ENCODE results near the gene ITGB3BP. TPM values are rescaled to one million over a fixed set of nuclear protein-coding genes. Genes with fewer than 3 reads are reported as not detected.

Gene ITGB3BP
- total and polyA plus RNA-seq, 2 experiments from 2014 or later: 14.6 to 27.7 TPM

DNA sequence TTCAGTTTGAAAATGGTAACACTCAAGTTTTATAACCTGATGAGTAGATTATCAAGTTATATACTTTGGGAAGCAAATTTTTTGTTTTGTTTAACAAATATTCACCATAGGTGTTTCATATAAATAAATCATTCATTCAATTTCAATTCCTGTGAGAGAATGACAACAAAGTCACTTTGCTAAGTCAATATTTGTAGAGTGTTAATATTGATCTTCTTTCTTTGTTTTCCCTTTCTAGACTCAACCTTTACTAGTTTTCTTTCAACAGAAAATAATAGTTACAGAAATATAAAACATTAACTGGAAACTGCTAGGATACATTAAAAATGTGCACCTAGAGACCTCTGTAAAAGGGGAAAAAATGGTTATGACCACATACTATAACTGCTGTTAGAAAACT lies 11.4 kb upstream of the ITGB3BP start:
- Histone ChIP-seq H2AFZ (no peak overlapping the region), H3K9me3 (ENCODE audit: low read depth) (no peaks in the 10 kb centered on the region), H3K9me2 (replicated peaks; ENCODE audit: insufficient read depth) (no peaks in the 10 kb centered on the region), H4K20me1 (ENCODE audit: insufficient read depth, poor library complexity, severe bottlenecking) (no peaks in the 10 kb centered on the region), H3K27me3 (no peaks in the 10 kb centered on the region), H3K4me2 (no peak overlapping the region), H3K36me3 (replicated peaks; ENCODE audit: insufficient read depth, low read depth) (no peaks in the 10 kb centered on the region), H3K79me2 (no peaks in the 10 kb centered on the region), H3K4me1 (ENCODE audit: insufficient read depth) (no peaks in the 10 kb centered on the region), H3K4me3 (no peak overlapping the region), H3K27ac (no peak overlapping the region)
- no peak for DNase-seq (ENCODE audit: low spot score)
- no peak for TF ChIP-seq EZH2phosphoT487 (IDR thresholded peaks at IDR 0.05; ENCODE audit: low read depth, severe bottlenecking, unreplicated experiment)
- TF ChIP-seq, protein P1, sequence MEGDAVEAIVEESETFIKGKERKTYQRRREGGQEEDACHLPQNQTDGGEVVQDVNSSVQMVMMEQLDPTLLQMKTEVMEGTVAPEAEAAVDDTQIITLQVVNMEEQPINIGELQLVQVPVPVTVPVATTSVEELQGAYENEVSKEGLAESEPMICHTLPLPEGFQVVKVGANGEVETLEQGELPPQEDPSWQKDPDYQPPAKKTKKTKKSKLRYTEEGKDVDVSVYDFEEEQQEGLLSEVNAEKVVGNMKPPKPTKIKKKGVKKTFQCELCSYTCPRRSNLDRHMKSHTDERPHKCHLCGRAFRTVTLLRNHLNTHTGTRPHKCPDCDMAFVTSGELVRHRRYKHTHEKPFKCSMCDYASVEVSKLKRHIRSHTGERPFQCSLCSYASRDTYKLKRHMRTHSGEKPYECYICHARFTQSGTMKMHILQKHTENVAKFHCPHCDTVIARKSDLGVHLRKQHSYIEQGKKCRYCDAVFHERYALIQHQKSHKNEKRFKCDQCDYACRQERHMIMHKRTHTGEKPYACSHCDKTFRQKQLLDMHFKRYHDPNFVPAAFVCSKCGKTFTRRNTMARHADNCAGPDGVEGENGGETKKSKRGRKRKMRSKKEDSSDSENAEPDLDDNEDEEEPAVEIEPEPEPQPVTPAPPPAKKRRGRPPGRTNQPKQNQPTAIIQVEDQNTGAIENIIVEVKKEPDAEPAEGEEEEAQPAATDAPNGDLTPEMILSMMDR (IDR thresholded peaks at IDR 0.05; ENCODE audit: poor library complexity): no peak
- no peak for TF ChIP-seq EZH2 (IDR thresholded peaks at IDR 0.05; ENCODE audit: borderline replicate concordance)

DNA sequence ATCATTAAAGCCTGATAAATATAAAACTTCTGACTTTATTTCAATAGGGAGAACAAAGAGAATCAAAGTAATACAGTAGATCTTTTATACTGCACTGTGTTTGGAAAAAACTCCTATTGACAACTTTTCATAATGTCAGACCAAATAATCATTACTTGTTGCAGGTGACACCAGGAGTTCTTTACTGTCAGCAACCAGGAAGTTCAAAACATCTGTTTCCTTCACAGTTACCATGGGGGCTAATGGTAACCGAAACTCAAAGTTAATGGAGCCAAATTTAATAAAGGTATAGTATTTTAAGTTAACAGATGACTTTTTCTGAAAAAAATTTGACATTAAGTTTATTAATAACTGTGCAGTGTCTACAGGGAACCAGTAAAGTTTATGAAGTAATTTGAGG lies 10.9 kb upstream of the ITGB3BP start:
- Histone ChIP-seq H3K27ac (no peak overlapping the region), H3K27me3 (no peaks in the 10 kb centered on the region), H3K9me3 (ENCODE audit: low read depth) (no peaks in the 10 kb centered on the region), H3K4me1 (ENCODE audit: insufficient read depth) (no peaks in the 10 kb centered on the region), H3K79me2 (no peaks in the 10 kb centered on the region), H3K4me3 (no peak overlapping the region), H3K9me2 (replicated peaks; ENCODE audit: insufficient read depth) (no peaks in the 10 kb centered on the region), H3K4me2 (no peak overlapping the region), H4K20me1 (ENCODE audit: insufficient read depth, poor library complexity, severe bottlenecking) (no peaks in the 10 kb centered on the region), H2AFZ (no peak overlapping the region), H3K36me3 (replicated peaks; ENCODE audit: insufficient read depth, low read depth) (no peaks in the 10 kb centered on the region)
- no peak for TF ChIP-seq EZH2 (IDR thresholded peaks at IDR 0.05; ENCODE audit: borderline replicate concordance)
- TF ChIP-seq EZH2phosphoT487 (IDR thresholded peaks at IDR 0.05; ENCODE audit: low read depth, severe bottlenecking, unreplicated experiment): no peak
- WGBS (ENCODE audit: low lambda C conversion rate, missing lambda C conversion rate): 95% methylated on average over 1 of the region's 1 CpG
- no peak for DNase-seq (ENCODE audit: low spot score)

DNA sequence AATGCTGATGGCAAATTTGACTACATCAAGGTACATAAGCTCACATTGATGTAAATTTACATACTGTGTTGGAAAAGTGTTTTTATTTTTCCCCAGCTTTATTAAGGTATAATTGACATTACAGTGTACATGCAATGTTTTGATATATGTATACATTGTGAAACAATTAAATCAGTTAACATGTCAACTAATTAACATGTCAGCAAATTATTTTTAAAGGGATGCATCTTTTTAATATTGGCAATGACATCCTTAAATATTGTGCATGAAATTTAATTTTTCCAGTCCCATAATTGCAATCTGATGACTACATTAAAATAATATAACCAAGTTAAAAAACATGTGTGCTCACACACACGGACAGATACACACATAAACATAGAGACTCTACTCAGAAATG lies 9.7 kb upstream of the ITGB3BP start:
- no peak overlapping the region for H3K27ac ChIP-seq
- no peak overlapping the region for H3K4me2 ChIP-seq
- H3K9me2 ChIP-seq (replicated peaks; ENCODE audit: insufficient read depth): no peaks in the 10 kb centered on the region
- no peak overlapping the region for H3K4me3 ChIP-seq
- no peak overlapping the region for H2AFZ ChIP-seq
- H3K9me3 ChIP-seq (ENCODE audit: low read depth): no peaks in the 10 kb centered on the region
- H4K20me1 ChIP-seq (ENCODE audit: insufficient read depth, poor library complexity, severe bottlenecking): no peaks in the 10 kb centered on the region
- no peaks in the 10 kb centered on the region for H3K27me3 ChIP-seq
- WGBS (ENCODE audit: low lambda C conversion rate, missing lambda C conversion rate): 97% methylated on average over 1 of the region's 1 CpG
- no peaks in the 10 kb centered on the region for H3K4me1 ChIP-seq (ENCODE audit: insufficient read depth)
- no peaks in the 10 kb centered on the region for H3K79me2 ChIP-seq
- TF ChIP-seq, protein P1 (IDR thresholded peaks at IDR 0.05; ENCODE audit: poor library complexity): no peak
- TF ChIP-seq EZH2 (IDR thresholded peaks at IDR 0.05; ENCODE audit: borderline replicate concordance) (no peak), EZH2phosphoT487 (IDR thresholded peaks at IDR 0.05; ENCODE audit: low read depth, severe bottlenecking, unreplicated experiment) (no peak)
- no peaks in the 10 kb centered on the region for H3K36me3 ChIP-seq (replicated peaks; ENCODE audit: insufficient read depth, low read depth)
- no peak for DNase-seq (ENCODE audit: low spot score)

DNA sequence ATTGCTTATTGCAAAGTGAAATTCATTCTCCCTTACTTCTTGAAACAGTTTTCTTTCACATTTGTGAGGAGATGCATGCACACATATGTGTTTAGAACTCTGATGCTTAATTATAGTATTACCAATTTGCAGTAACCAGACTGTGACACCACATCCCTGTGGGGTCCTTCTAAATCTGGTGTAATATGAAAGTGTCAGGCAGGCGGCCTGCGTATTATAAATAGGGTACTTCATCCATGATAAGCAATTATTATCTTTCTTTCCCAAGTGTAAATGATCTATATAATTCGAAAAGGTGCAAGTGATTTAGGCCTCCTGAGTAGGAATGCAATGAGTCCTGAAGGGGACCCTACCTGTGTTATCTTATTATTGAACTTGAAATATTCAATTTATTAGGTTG lies 1.2 kb upstream of the ITGB3BP start:
- H2AFZ ChIP-seq: peak overlapping the region; percentile 93
- peak overlapping the region; percentile 97 for H3K27ac ChIP-seq
- peaks cover 6% of the 10 kb centered on the region for H3K4me1 ChIP-seq (ENCODE audit: insufficient read depth)
- peak overlapping the region; percentile 83 for H3K4me2 ChIP-seq
- H3K9me2 ChIP-seq (replicated peaks; ENCODE audit: insufficient read depth): no peaks in the 10 kb centered on the region
- WGBS (ENCODE audit: low lambda C conversion rate, missing lambda C conversion rate): 85% methylated on average over 3 of the region's 3 CpGs
- H3K4me3 ChIP-seq: peak overlapping the region; percentile 71
- no peaks in the 10 kb centered on the region for H3K27me3 ChIP-seq
- TF ChIP-seq EZH2 (IDR thresholded peaks at IDR 0.05; ENCODE audit: borderline replicate concordance) (no peak), EZH2phosphoT487 (IDR thresholded peaks at IDR 0.05; ENCODE audit: low read depth, severe bottlenecking, unreplicated experiment) (no peak)
- TF ChIP-seq, protein P1 (IDR thresholded peaks at IDR 0.05; ENCODE audit: poor library complexity): no peak
- no peaks in the 10 kb centered on the region for H3K9me3 ChIP-seq (ENCODE audit: low read depth)
- no peak for DNase-seq (ENCODE audit: low spot score)
- H3K36me3 ChIP-seq (replicated peaks; ENCODE audit: insufficient read depth, low read depth): no peaks in the 10 kb centered on the region
- H3K79me2 ChIP-seq: peaks cover 24% of the 10 kb centered on the region
- no peaks in the 10 kb centered on the region for H4K20me1 ChIP-seq (ENCODE audit: insufficient read depth, poor library complexity, severe bottlenecking)
